BLaER1 (cell line): ENCODE data around the gene DOP1A.

ENCODE experiments used
- H3K27ac ChIP-seq: shearing (Covaris generic); formaldehyde crosslinking; 2 replicates; pipeline ENCODE4 v1.8.1; 2022
- H3K27me3 ChIP-seq: shearing (Covaris generic); formaldehyde crosslinking; 2 replicates; pipeline ENCODE4 v1.8.1; 2022
- H3K36me3 ChIP-seq: shearing (Covaris generic); formaldehyde crosslinking; 2 replicates; pipeline ENCODE4 v1.8.1; 2022
- H3K4me1 ChIP-seq: shearing (Covaris generic); formaldehyde crosslinking; 2 replicates; pipeline ENCODE4 v1.8.1; 2022
- H3K4me2 ChIP-seq: shearing (Covaris generic); formaldehyde crosslinking; 2 replicates; pipeline ENCODE4 v1.8.1; 2022
- H3K4me3 ChIP-seq: shearing (Covaris generic); formaldehyde crosslinking; 2 replicates; pipeline ENCODE4 v1.8.1; 2022
- H3K9ac ChIP-seq: shearing (Covaris generic); formaldehyde crosslinking; 2 replicates; pipeline ENCODE4 v1.8.1; 2022
- H3K9me3 ChIP-seq: shearing (Covaris generic); formaldehyde crosslinking; 2 replicates; pipeline ENCODE4 v1.8.1; 2022
- H4K20me1 ChIP-seq: shearing (Covaris generic); formaldehyde crosslinking; 2 replicates; pipeline ENCODE4 v1.8.1; 2022
- Cebpa-rat ChIP-seq: shearing (Covaris generic); IDR thresholded peaks from 2 replicates; pipeline ENCODE4 v1.8.1; 2022

The DOP1A gene

DNA sequence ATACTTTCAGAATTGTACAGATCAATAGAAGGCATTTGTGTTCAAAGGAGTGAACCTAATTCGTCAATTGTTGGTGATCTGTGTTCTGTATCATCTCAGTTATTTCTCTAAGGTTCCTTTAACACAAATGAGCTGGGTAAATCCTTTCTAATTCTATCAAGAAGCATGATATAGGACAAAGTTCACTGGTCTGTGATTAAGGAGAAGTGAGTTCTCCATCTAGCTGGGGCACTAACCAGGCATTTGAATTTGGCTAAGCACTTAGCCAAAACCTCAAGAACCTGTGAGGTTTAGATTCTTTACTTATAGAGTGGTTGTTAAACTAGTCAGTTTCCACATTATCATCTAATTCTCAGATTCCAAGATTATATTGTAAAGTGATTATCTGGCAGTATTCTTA lies 50.3 kb downstream of the DOP1A start:
- no peaks in the 10 kb centered on the region for H3K4me1 ChIP-seq
- H3K4me2 ChIP-seq: no peak overlapping the region
- no peak overlapping the region for H3K4me3 ChIP-seq
- no peaks in the 10 kb centered on the region for H3K36me3 ChIP-seq
- H3K9ac ChIP-seq: no peak overlapping the region
- H3K27ac ChIP-seq: no peak overlapping the region
- H4K20me1 ChIP-seq: no peaks in the 10 kb centered on the region
- no peaks in the 10 kb centered on the region for H3K27me3 ChIP-seq
- TF ChIP-seq Cebpa-rat: no peak
- no peaks in the 10 kb centered on the region for H3K9me3 ChIP-seq

- no peaks in the 10 kb centered on the region for H3K9me3 ChIP-seq
- no peaks in the 10 kb centered on the region for H3K4me1 ChIP-seq
- H3K4me3 ChIP-seq: no peak overlapping the region
- H3K9ac ChIP-seq: no peak overlapping the region
- H3K4me2 ChIP-seq: no peak overlapping the region
- no peaks in the 10 kb centered on the region; the same call in 1 of the 2 replicates for H3K36me3 ChIP-seq
- TF ChIP-seq Cebpa-rat: no peak
- H3K27ac ChIP-seq: no peak overlapping the region
- H3K27me3 ChIP-seq: no peaks in the 10 kb centered on the region
- no peaks in the 10 kb centered on the region for H4K20me1 ChIP-seq
These were observed 52.4 kb downstream of the DOP1A start for GRCh38 chr6:83119742-83120300.

DNA sequence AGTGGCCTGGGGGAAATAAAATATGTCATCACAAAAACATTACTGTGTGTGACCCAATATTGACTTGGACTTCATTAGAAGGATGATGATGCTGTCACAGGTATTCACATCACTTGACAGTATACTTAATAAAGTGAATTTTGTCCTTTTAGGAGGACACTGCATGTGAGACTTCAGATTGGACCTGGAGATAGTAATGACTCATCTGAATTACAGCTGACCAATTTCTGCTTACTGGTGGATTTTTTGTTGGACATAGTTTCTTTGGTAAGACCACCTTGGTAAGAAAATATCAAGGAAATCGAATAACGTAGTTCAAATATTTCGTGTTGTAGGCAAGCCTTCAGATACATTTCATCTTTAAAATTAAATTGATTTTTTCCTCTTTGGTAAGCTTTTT lies 57.1 kb downstream of the DOP1A start:
- no peaks in the 10 kb centered on the region for H4K20me1 ChIP-seq
- no peak overlapping the region for H3K4me2 ChIP-seq
- H3K9me3 ChIP-seq: no peaks in the 10 kb centered on the region
- no peak overlapping the region for H3K4me3 ChIP-seq
- no peaks in the 10 kb centered on the region for H3K27me3 ChIP-seq
- peaks cover 26% of the 10 kb centered on the region for H3K36me3 ChIP-seq
- H3K4me1 ChIP-seq: no peaks in the 10 kb centered on the region
- H3K9ac ChIP-seq: no peak overlapping the region
- TF ChIP-seq Cebpa-rat: no peak
- no peak overlapping the region for H3K27ac ChIP-seq

DNA sequence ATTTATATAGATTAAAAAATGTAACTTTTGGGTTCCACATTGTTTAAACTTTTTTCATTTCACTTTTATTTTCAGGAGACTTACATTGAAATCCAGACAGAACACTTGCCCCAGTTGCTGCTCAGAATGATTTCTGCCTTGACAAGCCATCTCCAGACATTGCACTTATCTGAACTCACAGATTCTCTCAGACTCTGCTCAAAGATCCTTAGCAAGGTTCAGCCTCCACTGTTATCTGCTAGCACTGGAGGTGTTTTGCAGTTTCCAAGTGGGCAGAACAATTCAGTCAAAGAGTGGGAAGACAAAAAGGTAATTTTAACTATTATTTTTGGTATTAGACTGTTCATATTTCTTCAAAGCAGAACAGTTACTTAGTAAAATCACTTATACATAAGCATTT lies 58.0 kb downstream of the DOP1A start:
- Histone ChIP-seq H4K20me1 (no peaks in the 10 kb centered on the region), H3K4me1 (no peaks in the 10 kb centered on the region), H3K4me3 (no peak overlapping the region), H3K9ac (no peak overlapping the region), H3K27me3 (no peaks in the 10 kb centered on the region), H3K36me3 (peaks cover 26% of the 10 kb centered on the region), H3K27ac (no peak overlapping the region), H3K9me3 (no peaks in the 10 kb centered on the region), H3K4me2 (no peak overlapping the region)
- TF ChIP-seq Cebpa-rat: no peak

- no peak overlapping the region for H3K4me3 ChIP-seq
- H4K20me1 ChIP-seq: no peaks in the 10 kb centered on the region
- peaks cover 26% of the 10 kb centered on the region for H3K36me3 ChIP-seq
- H3K9ac ChIP-seq: no peak overlapping the region
- H3K27me3 ChIP-seq: no peaks in the 10 kb centered on the region
- no peaks in the 10 kb centered on the region for H3K4me1 ChIP-seq
- no peaks in the 10 kb centered on the region for H3K9me3 ChIP-seq
- H3K27ac ChIP-seq: no peak overlapping the region
- TF ChIP-seq Cebpa-rat: no peak
- no peak overlapping the region for H3K4me2 ChIP-seq
These were observed 58.8 kb downstream of the DOP1A start for GRCh38 chr6:83126223-83126622.

- H4K20me1 ChIP-seq: no peaks in the 10 kb centered on the region
- peaks cover 26% of the 10 kb centered on the region for H3K36me3 ChIP-seq
- H3K4me2 ChIP-seq: no peak overlapping the region
- H3K4me1 ChIP-seq: no peaks in the 10 kb centered on the region
- H3K9ac ChIP-seq: no peak overlapping the region
- H3K9me3 ChIP-seq: no peaks in the 10 kb centered on the region
- no peak for TF ChIP-seq Cebpa-rat
- H3K27me3 ChIP-seq: no peaks in the 10 kb centered on the region
- no peak overlapping the region for H3K4me3 ChIP-seq
- H3K27ac ChIP-seq: no peak overlapping the region
These were observed 59.3 kb downstream of the DOP1A start for GRCh38 chr6:83126807-83127206.

DNA sequence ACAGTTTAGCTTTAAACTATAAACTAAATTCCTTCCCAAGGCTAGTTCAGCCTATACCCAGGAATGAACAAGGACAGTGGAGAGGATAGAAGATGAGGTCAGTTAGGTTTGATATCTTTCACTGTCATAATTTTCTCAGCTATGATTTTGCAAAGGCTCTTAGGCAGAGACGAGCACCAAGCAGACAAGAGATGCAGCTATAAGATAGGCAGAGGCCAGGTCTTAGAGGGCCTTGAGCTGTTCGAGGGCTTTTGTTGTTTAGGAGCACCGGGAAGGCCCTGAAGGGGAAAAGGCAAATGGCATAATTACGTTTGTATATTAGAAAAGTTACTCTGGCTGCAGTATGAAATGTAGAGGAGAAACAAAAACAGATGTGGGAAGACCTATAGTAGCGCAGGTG lies 59.8 kb downstream of the DOP1A start:
- no peaks in the 10 kb centered on the region for H3K4me1 ChIP-seq
- no peaks in the 10 kb centered on the region for H3K9me3 ChIP-seq
- H3K36me3 ChIP-seq: peaks cover 26% of the 10 kb centered on the region
- H3K27ac ChIP-seq: no peak overlapping the region
- H3K27me3 ChIP-seq: no peaks in the 10 kb centered on the region
- H3K4me2 ChIP-seq: no peak overlapping the region
- TF ChIP-seq Cebpa-rat: no peak
- no peaks in the 10 kb centered on the region for H4K20me1 ChIP-seq
- no peak overlapping the region for H3K4me3 ChIP-seq
- H3K9ac ChIP-seq: no peak overlapping the region

DNA sequence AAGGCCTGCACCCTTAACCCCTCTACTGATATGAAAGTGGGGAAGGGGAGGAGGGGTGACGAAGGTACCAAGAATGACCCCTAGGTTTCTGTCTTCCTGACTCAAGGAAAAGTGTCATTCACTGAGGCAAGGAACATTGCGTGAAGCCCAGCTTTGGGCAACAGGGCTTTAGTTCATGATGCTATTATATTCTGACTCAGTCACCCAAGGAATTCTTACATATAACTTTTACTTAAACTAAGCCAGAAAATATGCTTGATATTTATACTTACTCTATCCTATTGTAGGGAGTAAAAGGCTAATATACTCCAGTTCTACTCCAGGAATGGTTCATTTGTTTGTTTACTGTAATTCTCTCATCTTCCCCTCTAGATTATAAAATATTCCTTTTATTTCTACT lies 60.5 kb downstream of the DOP1A start:
- no peaks in the 10 kb centered on the region for H3K9me3 ChIP-seq
- H3K4me1 ChIP-seq: no peaks in the 10 kb centered on the region
- H3K9ac ChIP-seq: no peak overlapping the region
- no peak for TF ChIP-seq Cebpa-rat
- H3K4me3 ChIP-seq: no peak overlapping the region
- no peaks in the 10 kb centered on the region for H3K27me3 ChIP-seq
- no peaks in the 10 kb centered on the region for H4K20me1 ChIP-seq
- H3K36me3 ChIP-seq: peaks cover 26% of the 10 kb centered on the region
- no peak overlapping the region for H3K4me2 ChIP-seq
- H3K27ac ChIP-seq: no peak overlapping the region

DNA sequence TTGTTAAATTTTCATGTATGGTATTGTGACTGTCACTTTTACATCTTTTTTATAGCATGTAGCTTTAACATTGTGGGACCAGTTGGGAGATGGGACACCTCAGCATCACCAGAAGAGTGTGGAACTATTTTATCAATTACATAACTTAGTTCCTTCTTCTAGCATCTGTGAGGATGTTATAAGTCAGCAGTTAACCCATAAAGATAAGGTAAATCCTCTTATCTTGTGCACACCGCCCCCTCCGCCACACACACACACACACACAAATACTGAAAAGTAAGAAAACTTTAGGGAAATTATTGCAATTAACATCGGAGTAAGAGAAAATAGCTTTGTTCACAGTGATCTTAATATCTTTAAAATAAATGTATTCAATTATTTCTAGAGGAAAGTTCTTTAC lies 64.7 kb downstream of the DOP1A start:
- Histone ChIP-seq H3K4me2 (no peak overlapping the region), H3K9me3 (no peaks in the 10 kb centered on the region), H3K27ac (no peak overlapping the region), H3K4me1 (no peaks in the 10 kb centered on the region), H3K9ac (no peak overlapping the region), H3K36me3 (peaks cover 17% of the 10 kb centered on the region), H4K20me1 (no peaks in the 10 kb centered on the region), H3K27me3 (no peaks in the 10 kb centered on the region), H3K4me3 (no peak overlapping the region)
- TF ChIP-seq Cebpa-rat: no peak

DNA sequence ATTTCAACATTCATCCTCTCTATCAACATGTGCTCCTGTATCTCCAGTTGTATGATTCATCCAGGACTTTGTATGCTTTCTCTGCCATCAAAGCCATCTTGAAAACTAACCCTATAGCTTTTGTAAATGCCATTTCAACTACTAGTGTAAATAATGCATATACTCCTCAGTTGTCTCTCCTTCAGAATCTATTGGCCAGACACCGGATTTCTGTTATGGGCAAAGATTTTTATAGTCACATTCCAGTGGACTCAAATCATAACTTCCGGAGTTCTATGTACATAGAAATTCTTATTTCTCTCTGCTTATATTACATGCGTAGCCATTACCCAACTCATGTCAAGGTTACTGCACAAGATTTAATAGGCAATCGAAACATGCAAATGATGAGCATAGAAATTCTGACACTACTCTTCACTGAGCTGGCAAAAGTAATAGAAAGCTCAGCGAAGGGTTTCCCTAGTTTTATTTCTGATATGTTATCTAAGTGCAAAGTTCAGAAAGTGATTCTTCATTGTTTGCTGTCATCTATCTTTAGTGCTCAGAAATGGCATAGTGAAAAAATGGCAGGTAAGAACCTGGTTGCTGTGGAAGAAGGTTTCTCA lies 70.7 kb downstream of the DOP1A start:
- TF ChIP-seq Cebpa-rat: no peak
- Histone ChIP-seq H3K4me3 (no peak overlapping the region), H3K36me3 (0 out of 2 replicates have a peak, but pooled peaks cover 7% of the 10 kb centered on the region)

DNA sequence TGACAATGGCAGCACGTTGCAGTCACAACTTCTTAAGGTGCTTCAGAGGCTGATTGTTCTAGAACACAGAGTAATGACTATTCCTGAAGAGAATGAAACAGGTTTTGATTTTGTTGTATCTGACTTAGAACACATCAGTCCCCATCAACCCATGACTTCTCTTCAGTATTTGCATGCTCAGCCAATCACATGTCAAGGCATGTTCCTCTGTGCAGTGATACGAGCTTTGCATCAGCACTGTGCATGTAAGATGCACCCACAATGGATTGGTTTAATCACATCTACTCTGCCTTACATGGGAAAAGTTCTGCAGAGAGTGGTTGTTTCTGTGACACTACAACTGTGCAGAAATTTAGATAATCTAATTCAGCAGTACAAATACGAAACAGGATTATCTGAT lies 71.3 kb downstream of the DOP1A start:
- H3K27ac ChIP-seq: no peak overlapping the region
- 0 out of 2 replicates have a peak, but pooled peaks cover 7% of the 10 kb centered on the region for H3K36me3 ChIP-seq
- no peak overlapping the region for H3K4me2 ChIP-seq
- H3K27me3 ChIP-seq: no peaks in the 10 kb centered on the region
- H3K9ac ChIP-seq: no peak overlapping the region
- no peaks in the 10 kb centered on the region for H4K20me1 ChIP-seq
- no peaks in the 10 kb centered on the region for H3K4me1 ChIP-seq
- no peak overlapping the region for H3K4me3 ChIP-seq
- TF ChIP-seq Cebpa-rat: no peak
- H3K9me3 ChIP-seq: no peaks in the 10 kb centered on the region

More for the DNA sequence above, 70.7 kb downstream of the DOP1A start:
- H3K4me1 ChIP-seq: no peaks in the 10 kb centered on the region
- H3K9me3 ChIP-seq: no peaks in the 10 kb centered on the region
- H3K4me2 ChIP-seq: no peak overlapping the region
- H3K27ac ChIP-seq: no peak overlapping the region
- no peak overlapping the region for H3K9ac ChIP-seq
- H3K27me3 ChIP-seq: no peaks in the 10 kb centered on the region
- no peaks in the 10 kb centered on the region for H4K20me1 ChIP-seq
